NCI-H446 treated with DMSO at 0.1 percent for 48 hours (cell line): ENCODE measurements around the gene FCHO2.

Experiments
- DNase-seq: peaks from one replicate; lab custom pipeline; 2025; lab: John Stamatoyannopoulos, UW

FCHO2 gene

DNA sequence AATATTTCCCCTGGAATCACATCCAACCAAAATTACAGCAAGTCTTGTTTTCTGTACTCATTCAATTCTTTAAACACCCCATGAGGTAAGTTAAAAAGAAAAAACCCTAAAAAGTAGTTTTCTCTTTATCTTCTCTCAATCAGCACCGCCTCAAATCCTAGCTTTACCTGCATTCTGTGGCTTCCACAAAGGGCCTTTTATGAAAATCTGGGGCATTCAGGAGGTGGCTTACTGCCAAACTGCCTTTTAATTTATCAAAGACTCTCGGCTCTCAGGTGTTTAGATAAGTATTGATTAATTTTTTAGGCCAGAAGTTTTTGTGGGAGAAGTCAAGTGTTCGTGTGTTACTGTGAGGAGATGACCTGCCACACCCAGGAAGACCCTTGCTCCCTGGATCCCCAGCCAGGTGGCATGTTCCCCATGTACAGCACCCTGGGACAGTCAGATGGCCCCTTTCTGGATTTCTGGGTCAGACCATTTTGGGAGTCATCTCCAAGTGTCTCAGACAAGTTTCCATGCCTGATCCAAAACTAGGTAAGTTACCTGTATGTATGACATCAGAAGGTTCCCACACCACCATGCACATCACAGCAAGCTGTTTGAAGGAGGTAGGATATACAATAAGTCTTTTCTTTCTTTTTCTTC lies 158.3 kb downstream of the FCHO2 start:
- no peak for DNase-seq

DNA sequence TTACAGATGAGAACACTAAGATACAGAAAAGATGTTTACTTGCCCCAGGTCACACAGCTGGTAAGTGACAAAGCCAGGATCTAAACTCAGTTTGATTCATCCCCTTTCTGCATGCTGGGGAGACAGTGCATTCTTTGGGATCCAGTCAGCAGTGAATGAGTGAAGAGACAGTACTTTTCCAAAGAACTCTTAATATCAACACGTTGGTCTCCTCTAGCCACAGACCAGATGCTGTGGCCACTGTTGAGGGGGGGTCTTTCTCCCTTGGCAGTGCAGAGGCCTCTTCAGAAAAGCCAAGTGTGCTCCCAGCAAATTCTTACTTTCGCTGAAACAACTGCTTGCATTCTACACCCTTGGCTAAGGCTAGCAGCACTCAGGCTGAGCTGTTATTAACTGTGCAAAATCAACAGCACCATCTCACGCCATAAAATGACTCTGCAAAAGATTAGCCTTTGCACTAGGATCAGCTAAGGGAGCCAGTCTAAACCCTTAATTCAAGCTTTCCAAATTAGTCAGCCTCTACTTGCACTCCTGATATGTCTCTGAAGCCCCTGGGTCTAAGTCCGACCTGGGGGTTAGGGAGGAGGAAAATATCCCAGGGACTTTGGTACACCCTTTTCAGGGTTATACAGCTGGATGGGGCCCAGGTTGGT lies 159.7 kb downstream of the FCHO2 start:
- no peak for DNase-seq

DNA sequence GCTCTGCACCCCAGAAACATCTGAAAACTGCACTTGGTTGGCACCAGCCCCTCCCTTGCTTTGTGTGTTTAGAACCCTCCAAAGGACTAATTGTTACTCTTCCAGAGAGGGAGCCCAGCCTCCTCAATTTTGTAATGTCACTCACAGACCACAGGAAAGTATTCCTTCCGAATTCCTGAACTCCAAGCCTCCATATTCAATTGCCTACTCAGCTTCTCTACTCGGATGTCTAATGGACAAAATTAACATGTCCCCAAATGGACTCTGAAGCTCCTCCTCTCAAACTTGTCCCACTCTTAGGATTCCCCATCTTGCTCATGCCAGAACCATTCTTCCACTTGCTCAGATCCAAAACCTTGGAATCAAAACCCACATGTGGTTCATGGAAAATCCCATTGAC lies 160.7 kb downstream of the FCHO2 start:
- no peak for DNase-seq

DNA sequence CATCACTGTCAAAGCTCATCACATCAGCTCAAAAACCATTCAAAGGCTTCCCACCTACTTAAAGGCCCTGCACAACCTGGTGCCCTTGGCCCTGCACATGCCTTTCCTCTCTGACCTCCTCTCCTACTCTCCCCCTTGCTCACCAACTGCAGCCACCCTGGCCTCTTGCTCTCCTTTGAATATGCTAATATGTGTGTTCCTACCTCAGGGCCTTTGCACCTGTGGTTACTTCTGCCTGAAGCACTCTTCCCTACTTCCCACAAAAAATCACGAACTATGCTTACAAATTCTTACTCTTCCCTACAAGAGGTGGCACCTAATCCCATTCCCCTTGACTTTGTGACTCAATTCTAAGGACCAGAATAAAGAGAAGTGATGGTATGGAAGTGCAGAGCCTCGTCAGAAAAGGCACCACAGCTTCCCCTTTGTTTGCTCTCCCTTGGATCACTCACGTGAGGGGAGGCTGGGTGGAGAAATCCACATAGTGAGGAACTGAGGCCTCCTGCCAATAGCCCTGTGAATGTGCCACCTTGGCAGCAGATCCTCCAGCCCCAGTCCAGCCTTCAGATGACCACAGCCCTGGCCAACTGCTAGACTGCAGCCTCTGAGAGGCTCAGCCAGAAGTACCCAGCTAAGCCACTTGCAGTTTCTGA lies 161.4 kb downstream of the FCHO2 start:
- no peak for DNase-seq

DNA sequence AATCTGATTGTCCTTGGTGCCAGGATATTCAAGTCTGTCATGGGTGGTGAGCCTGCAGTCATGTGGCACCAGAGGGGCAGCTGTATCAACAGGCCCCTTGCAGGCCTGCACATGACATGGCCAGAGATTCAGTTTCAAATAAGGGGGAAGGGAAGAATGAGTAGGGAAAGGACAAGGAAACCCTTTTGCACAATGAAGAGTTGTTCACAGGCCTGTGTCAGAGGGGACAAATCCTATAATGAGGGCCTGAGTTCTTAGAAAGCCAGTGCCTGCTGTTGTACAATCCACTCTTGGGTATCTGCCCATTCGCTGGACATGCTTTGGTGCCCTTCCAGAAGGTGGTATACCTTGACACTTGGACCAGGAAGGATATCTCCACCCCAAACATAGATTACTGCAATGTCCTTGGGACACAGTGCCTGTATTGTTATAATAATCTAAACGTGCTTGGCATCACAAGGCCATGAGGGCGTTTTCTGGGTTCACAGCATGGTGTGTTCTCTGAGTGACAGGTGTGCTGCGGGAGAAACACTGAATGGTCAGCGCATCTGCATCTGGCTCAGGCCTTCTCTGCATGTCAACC lies 162.6 kb downstream of the FCHO2 start:
- DNase-seq = no peak

DNA sequence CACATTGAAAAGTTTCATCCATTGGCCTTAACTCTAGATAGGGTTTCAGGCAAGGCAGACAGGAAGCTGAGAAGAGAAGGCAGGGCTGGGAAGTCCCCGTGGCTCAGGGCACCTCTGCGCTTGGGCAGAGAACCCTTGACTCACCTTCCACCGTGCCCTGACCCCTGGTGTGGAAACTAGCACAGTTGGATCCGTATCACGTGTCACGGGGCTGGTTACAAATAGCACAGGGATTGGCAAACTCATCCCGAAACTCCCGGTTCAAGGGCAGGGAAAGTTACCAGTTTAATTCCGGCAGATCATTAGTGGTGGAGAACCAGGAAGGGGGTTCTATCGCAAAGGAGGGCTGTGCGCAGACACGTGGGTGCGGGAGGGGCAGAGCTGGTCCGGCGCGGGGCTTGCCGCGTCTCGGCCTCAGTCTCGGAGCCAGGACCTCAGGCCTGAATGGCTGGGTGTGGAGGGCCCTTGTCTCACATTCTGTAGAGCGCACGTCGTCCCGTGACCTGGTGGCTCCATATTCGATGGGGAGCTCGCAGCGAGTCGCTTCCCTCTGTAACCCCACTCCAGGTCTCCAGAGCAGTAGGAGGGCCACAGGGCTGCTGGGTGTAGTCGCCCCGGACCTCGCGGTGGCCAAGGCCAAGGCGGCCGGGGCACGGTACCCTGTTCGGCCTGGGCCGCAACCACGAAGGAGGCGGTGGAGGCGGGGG lies 163.8 kb downstream of the FCHO2 start:
- DNase-seq = no peak

DNA sequence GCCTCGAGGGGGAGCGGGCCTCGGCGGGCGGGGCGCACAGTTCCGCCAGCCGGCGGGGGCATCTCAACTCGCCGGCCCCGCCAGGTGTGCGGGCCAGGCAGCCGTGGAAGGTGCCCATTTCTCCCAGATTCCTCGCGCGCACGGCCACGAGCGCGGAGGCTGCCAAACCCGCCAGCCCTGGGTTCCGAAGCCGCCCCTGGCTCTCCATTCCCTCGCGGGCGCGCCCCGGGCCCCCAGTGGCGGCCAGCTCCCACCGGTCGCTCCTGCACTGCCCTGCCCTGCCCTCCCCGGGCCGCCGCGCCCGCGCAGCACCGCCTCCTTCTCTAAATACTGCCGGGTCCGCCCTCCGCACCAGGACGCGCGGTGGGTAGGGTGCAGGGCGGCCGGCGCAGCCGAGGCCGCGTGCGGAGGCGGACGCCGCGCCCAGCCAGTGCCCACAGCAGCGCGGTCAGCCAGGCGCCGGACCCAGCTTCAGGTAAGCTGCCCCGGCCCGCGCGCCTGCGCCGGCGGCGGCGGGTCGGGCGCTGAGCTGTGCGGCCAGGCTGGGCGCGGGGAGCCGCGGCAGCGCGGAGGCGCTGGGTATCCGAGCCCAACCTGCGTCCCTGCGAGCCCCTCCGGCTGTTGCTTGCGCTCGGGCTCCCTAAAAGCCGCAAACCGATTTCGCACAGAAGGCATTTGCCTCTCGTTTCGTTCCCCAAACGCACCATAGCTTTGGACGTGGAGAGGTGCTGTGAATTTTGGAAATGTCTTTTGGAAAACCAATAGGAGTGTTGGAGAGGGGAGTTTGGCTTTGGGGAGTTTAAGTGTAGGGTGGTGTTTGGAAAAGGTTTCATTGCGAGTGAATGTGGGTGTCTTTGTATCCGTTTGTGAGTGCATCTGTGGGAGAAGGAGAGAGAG lies 164.6 kb downstream of the FCHO2 start, which contains the start of gene TMEM171:
Gene TMEM171 (plus strand): TSS at position 354 of the 897 bp plus-strand sequence. CDS start 2,799 bp downstream, outside the sequence.
- DNase-seq = no peak

DNA sequence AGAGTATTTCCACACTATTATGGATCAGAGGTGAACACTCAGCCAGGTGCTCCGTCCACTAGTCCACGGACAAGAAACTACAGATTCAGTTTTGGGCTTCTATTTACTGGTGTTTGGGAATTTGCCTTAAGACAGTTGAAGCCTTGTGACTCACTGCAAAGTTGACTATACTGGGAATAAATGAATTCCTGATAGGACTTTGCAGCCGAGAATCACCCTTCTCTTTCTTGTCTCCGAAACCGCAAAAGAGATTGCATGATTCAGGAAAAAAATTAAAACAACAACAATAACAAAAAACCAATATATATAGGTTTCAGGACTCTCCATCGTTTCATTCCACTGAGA lies 165.2 kb downstream of the FCHO2 start:
- no peak for DNase-seq

DNA sequence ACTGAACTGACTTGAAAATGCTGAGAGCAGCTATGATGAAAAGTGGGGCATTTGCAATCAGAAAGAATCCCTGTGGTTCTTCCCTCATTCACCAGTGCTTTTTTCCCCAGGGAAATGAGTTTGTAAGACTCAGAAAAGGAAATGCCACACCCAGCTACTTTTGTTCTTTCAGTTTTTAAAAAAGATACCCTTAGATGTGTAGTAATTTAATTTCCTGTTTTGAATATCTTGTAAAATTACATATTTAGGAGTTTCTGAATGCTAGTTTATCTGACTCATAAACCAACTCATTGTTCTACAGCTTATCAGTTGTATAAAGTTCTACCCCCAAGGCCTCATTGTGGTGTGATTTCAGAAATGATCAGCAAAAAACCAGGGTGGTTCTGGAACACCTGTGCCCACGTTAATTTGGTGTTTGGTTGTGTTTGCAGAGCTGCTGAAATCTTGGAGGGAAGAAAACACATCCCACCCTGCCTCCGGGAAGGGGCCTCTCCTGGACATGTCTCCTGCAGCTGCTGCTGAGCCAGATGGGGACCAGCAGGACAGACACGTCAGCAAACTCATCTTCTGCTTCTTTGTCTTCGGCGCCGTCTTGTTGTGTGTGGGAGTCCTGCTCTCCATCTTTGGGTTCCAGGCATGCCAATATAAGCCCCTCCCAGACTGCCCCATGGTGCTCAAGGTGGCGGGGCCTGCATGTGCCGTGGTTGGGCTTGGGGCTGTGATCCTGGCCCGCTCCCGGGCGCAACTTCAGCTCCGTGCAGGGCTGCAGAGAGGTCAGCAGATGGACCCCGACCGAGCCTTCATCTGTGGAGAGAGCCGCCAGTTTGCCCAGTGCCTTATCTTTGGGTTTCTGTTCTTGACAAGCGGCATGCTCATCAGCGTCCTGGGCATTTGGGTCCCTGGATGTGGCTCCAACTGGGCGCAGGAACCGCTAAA lies 167.3 kb downstream of the FCHO2 start:
- no peak for DNase-seq

DNA sequence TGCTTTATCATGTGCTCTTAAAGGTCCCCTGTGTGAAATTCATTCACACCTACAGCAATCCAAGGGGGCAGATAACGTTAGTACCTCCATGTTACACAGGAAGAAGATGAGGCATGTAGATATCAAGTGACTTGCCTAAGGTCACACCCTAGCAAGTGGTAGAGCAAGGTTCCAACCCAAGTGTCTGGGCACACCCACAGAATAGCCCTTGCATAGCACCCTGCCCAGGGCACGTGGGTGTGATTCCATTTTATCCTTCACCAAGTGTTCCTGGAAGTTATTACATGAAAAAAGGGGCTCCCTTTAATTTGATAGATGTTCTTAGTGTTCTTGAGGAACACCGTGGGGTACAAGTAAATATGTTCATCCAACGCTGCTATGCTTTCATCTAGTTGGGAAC lies 169.4 kb downstream of the FCHO2 start:
- DNase-seq = no peak

DNA sequence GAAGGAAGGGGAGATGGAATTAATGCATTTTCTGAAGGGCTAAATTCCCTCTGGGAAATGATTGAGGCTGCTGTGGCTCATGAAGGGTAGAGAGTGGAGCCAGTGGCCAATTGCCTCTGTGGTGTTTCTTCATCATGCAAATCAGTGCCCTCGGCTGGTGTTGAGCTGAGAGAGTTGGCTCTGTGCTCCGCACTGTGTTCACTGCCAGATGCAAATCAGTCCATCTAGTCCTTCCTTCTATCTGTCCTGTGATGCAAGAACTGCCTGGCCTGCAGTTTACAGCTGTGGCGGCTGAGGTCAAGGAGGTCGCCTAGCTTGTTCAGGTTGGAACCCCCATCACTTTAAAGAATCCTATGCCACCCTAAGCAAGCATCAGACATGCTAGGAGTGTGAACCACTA lies 170.5 kb downstream of the FCHO2 start:
- DNase-seq = no peak

DNA sequence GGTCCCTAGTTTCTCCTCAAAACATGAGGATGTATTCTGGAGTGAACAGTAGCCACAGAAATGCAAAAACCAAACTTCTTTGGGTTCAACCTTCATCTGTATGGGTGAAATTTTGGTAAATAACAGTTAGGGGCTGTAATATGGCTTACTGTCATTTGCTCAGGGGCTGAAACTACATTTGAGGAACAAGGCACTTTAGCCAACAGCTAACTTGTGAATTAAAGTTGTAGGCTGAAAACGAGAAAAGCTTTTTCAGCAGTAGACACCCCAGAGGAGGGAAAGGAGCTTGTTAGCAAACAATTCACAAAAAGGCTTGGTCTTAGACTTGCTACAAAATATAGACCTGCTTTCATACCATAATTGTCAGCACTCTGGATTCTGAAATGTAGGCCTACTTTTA lies 171.1 kb downstream of the FCHO2 start:
- no peak for DNase-seq

DNA sequence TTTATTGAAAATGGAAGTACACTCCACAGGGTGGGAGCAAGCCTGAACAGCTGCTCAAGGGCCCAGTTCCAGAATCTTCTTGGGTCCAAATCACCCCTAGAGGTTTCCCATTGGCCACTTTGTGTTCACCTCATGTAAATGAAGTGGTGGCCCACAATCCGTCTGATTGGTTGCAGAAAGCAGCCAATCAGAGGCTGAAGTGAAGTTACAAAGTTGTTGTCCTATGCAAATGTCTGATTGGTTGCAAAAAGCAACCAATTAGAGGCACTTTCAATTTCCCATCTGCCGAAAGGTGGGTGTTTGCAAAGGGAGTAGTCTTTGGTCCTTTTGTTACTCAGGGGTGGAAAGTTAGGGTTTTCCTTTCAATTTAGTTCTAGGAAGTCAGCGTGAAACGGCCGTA lies 173.3 kb downstream of the FCHO2 start:
- DNase-seq = no peak

DNA sequence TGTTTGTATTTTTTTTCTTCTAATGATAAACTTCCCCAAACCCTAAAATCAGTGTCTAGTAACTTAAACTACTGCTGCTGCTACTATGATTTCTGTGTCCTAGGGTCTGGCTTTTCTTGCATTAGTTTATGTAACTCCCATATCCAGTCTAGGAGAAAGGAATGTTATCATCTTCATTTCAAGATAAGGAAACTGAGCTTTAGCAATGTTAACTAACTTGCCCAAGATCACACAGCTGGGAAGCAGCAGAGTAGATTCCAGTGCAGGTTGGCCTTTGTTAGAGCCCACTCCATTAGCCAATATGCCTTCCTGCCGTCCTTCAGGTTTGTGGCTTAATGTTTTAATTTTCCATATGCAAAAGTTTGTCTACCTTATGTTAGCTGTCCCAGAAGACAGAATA lies 175.0 kb downstream of the FCHO2 start:
- no peak for DNase-seq

DNA sequence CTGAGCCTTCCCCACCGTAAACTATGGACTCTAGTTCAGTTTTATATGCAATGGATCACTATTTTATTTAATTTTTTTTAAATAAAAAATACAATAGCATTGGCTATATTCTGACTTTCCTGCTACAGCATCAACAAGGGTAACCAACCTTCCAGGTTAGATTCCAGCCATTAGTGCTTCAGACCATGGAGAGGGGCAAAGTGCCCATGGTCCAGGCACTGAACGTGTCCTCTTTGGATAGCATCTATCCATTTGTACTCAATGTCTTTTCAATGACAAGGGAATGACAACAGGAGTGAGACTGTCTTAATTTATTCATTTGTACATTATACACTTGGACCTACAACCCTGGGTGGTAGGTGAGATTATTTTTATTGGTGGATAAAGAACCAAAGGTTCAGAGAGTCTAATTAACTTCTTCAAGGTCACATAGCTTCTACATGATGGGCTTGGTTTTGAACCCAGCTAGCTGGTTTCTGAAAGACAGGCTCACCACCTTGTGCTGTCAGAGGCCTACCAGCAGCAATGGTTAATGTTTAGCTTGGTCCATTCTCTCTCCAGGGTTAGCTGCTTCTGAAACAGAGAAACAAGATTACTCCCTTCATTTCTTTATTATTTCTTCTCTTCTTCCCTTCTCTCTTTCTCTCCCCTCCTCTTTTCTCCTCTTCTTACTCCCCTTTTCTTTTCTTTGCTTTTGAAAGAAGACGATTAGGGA lies 176.0 kb downstream of the FCHO2 start:
- DNase-seq = no peak

DNA sequence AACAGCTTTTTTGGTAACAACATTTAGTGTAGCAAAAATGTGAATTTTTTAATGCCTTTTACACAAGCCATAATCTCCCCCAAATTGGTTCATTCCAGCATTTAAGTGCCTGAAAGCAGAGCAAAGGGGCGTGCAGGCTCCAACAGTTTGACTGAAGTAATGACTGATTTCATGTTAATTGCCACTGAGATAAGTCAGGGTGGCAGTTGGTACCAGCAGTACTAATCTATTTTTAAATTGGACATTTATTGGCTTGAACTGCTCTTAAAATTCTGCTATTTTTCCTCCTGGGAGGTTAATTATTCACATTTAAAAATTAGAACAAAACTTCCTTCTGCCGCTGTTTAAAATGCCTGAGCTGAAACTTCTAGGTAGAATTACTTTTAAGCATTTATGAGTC lies 176.9 kb downstream of the FCHO2 start:
- no peak for DNase-seq

DNA sequence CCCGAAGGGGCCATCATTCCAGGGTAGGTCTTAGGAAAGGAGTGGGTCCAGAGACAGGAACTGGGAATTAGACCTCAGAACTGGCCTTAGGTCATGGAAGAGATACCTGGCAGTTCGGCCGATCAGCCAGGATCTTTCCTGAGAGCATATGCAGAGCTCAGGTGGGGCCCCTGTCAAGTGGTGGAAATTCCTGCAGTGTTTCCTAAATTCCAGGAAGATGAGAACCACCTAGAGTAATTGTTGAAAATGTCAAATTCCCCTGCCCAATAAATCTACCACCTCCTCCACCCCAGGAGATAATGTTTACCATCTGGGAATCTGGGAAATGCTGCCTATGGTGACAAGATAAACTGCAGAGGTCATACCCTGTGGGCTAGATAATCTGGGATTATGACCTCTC lies 179.2 kb downstream of the FCHO2 start:
- no peak for DNase-seq

DNA sequence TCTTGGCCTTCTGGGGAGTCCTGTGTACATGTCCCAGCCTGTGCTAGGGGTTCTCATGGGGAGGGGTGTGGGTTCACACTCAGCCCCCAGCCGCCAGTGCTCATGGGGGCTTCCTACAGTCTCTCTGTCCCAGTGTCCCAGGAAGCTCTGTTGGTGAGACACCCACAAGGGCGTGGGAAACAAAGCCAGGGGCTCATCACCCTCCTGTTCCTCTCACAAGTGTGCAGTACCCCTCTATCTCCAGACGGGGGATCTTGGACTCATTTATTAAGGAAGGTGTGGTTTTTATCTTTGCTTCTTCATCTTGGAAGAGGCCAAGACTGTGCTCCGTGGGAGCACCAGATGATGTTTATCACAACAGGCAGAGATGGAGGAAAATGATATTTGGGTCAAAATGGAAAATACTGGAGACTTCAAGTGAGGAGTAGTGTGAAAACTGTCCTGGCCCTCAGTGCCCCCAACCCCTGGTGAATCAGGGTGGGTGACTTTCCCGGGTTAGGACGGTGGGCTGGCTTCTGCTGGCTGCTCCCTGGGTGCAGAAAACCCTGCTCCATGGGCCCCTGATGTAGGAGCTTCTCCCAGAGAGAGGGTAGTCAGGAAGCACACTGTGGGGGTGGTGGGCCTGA lies 179.7 kb downstream of the FCHO2 start:
- DNase-seq = no peak

DNA sequence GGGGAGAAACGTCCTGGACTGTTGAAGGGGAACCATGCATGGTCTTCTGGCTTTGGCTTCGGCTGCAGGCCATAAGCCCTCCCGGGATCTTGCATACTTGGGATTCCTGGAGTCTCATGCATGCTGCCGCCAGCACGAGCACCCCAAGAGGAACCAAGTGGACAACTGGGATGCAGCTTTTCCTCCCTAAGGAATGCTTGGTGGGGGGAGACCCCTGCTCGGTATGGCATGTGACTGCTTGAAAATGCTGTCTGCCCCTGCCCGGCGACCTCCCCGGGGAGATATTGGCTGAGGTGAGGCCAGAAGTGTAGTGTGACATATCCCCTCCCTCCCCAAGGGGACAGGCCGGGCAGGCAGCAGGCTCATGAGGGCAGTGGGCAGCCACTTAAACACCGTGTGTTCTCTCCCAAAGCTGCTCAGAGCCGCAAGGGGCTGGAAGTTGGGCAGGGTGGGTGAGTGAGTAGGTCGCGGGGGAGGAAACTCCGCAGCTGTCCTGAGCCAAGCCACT lies 180.3 kb downstream of the FCHO2 start:
- DNase-seq = no peak
